HEK293 (cell line): Measurements from ENCODE around the gene PHAF1.

Source experiments
- CTCF ChIA-PET: fragments of 350-600 bp; formaldehyde crosslinking; extraction: SDS; loops from one replicate; lab custom pipeline; 2021; ENCODE audit warnings: antibody characterized with exemption; lab: Yijun Ruan, JAX
- POLR2A ChIA-PET: fragments of 300-600 bp; formaldehyde crosslinking; extraction: SDS; loops from one replicate; lab custom pipeline; 2020; ENCODE audit warnings: antibody characterized with exemption, inconsistent platforms; lab: Yijun Ruan, JAX
- H3K27ac ChIP-seq: fragments of 200-500 bp; sonication (Bioruptor generic); 2 replicates; pipeline ENCODE4 v1.5.1; 2014; ENCODE audit warnings: low read depth, low read length, control low read depth, inconsistent platforms; ENCODE audit errors: extremely low read depth
- H3K36me3 ChIP-seq, 2 experiments: fragments of 200-500 bp in 1 of 2; sonication (Bioruptor generic) in 1 of 2; 1 replicate in 1 of 2; 2 replicates in 1 of 2; pipeline ENCODE4 v1.5.1; 2014 to 2017; ENCODE audit warnings: inconsistent platforms in 2 of 2, low read length in 2 of 2; ENCODE audit not compliant: control insufficient read depth in 2 of 2, insufficient read depth in 1 of 2
- H3K4me1 ChIP-seq: fragments of 200-500 bp; sonication (Bioruptor generic); 2 replicates; pipeline ENCODE4 v1.5.1; 2014; ENCODE audit warnings: mild to moderate bottlenecking, low read length, inconsistent platforms; ENCODE audit not compliant: control insufficient read depth, insufficient read depth
- H3K4me3 ChIP-seq: 2 replicates; pipeline ENCODE4 v1.5.1; 2011; ENCODE audit warnings: low read depth, mild to moderate bottlenecking, control low read depth, low read length, moderate library complexity
- H3K9me3 ChIP-seq: fragments of 200-500 bp; sonication (Bioruptor generic); 2 replicates; pipeline ENCODE4 v1.5.1; 2014; ENCODE audit warnings: low read depth, low read length, inconsistent platforms; ENCODE audit not compliant: control insufficient read depth, insufficient read depth
- ELK4 ChIP-seq: IDR thresholded peaks from 2 replicates; pipeline ENCODE4 v1.6.1; 2011; ENCODE audit warnings: mild to moderate bottlenecking, low read depth, low read length, borderline replicate concordance
- GLIS1 ChIP-seq: fragments of 450-650 bp; formaldehyde crosslinking; IDR thresholded peaks from 2 replicates; pipeline ENCODE4 v1.5.1; 2016; ENCODE audit warnings: missing biosample characterization, missing genetic modification characterization
- MYNN ChIP-seq: fragments of 450-650 bp; formaldehyde crosslinking; IDR thresholded peaks from 2 replicates; pipeline ENCODE4 v1.5.1; 2016; ENCODE audit warnings: missing biosample characterization, missing genetic modification characterization, borderline replicate concordance
- MZF1 ChIP-seq: fragments of 450-650 bp; formaldehyde crosslinking; IDR thresholded peaks from 2 replicates; pipeline ENCODE4 v1.5.1; 2017; ENCODE audit warnings: missing biosample characterization, missing genetic modification characterization, borderline replicate concordance
- SCRT2 ChIP-seq: fragments of 450-650 bp; formaldehyde crosslinking; IDR thresholded peaks from 2 replicates; pipeline ENCODE4 v1.5.1; 2016; ENCODE audit warnings: missing biosample characterization, missing genetic modification characterization
- TCF7L2 ChIP-seq: IDR thresholded peaks from 2 replicates; pipeline ENCODE4 v1.6.1; 2011; ENCODE audit warnings: low read depth, mild to moderate bottlenecking, inconsistent platforms, low read length, moderate library complexity, borderline replicate concordance
- ZNF146 ChIP-seq: fragments of 450-650 bp; formaldehyde crosslinking; IDR thresholded peaks from 2 replicates; pipeline ENCODE4 v1.5.1; 2016; ENCODE audit warnings: missing biosample characterization, missing genetic modification characterization
- ZNF169 ChIP-seq: fragments of 450-650 bp; formaldehyde crosslinking; IDR thresholded peaks from 2 replicates; pipeline ENCODE4 v1.5.1; 2016; ENCODE audit warnings: missing biosample characterization, missing genetic modification characterization
- ZNF341 ChIP-seq: fragments of 450-650 bp; formaldehyde crosslinking; IDR thresholded peaks from 2 replicates; pipeline ENCODE4; 2016; ENCODE audit warnings: low read depth, missing biosample characterization, missing genetic modification characterization
- ZNF48 ChIP-seq: fragments of 450-650 bp; formaldehyde crosslinking; IDR thresholded peaks from 2 replicates; pipeline ENCODE4 v1.5.1; 2016; ENCODE audit warnings: missing biosample characterization, missing genetic modification characterization
- ZNF501 ChIP-seq: fragments of 450-650 bp; formaldehyde crosslinking; IDR thresholded peaks from 2 replicates; pipeline ENCODE4 v1.5.1; 2016; ENCODE audit warnings: missing biosample characterization, missing genetic modification characterization
- ZNF521 ChIP-seq: fragments of 450-650 bp; formaldehyde crosslinking; IDR thresholded peaks from 2 replicates; pipeline ENCODE4 v1.5.1; 2017; ENCODE audit warnings: missing biosample characterization, mild to moderate bottlenecking, missing genetic modification characterization
- ZNF596 ChIP-seq: fragments of 450-650 bp; IDR thresholded peaks from 2 replicates; pipeline ENCODE4 v1.5.0; 2018; ENCODE audit warnings: missing biosample characterization, mild to moderate bottlenecking, missing genetic modification characterization, moderate library complexity
- ZSCAN23 ChIP-seq: fragments of 450-650 bp; formaldehyde crosslinking; IDR thresholded peaks from 2 replicates; pipeline ENCODE4 v1.5.1; 2016; ENCODE audit warnings: missing biosample characterization, missing genetic modification characterization
- ZSCAN4 ChIP-seq: fragments of 450-650 bp; formaldehyde crosslinking; IDR thresholded peaks from 2 replicates; pipeline ENCODE4 v1.5.1; 2017; ENCODE audit warnings: missing biosample characterization, missing genetic modification characterization
- TF ChIP-seq, protein P1 (sequence below): fragments of 450-650 bp; formaldehyde crosslinking; IDR thresholded peaks from 2 replicates; pipeline ENCODE4 v1.5.0; 2017; ENCODE audit warnings: missing biosample characterization, missing genetic modification characterization, borderline replicate concordance

PHAF1 gene

DNA sequence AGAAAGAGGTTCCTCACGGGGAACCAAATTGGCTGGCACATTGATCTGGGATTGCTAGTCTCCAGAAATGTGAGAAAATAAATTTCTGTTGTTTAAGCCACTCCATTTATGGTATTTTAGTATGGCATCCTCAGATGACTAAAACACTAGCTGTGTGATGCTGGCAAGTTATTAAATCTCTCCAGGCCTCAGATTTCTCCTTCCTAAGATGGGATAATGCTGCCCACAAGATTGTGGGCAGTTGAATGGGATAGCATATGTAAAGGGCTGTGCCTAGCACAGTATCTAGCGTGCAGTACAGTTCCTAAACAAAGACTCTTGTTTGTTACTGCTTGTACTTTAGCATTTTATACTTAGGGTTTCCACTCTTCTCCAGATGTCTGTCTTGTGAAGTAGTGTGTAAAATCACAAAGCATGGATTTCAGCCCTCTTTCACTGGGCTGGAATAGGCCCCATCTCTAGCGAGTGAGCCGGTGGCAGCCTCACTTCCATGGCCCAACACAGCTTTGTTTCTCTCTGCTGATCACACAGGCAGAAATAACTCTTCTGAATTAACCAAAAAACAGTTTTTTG is 38.2 kb upstream of the PHAF1 start (continued):
- no peak for TF ChIP-seq MZF1 (tag by site-specific recombination)
- TF ChIP-seq ZNF501: no peak
- TF ChIP-seq SCRT2 (tag by site-specific recombination): no peak
- no peak for TF ChIP-seq ZNF596 (tag by site-specific recombination)

GRCh38 chr16:67075331-67075730 is 34.4 kb upstream of the PHAF1 start:
- Histone ChIP-seq H3K36me3 (peaks cover 28 to 47% of the 10 kb centered on the region in 2 experiments; a peak in 2 of 3 replicates), H3K9me3 (no peaks in the 10 kb centered on the region), H3K4me3 (no peak overlapping the region), H3K27ac (no peak overlapping the region), H3K4me1 (no peaks in the 10 kb centered on the region)
- TF ChIP-seq SCRT2 (tag by site-specific recombination) (no peak), ZNF48 (tag by site-specific recombination) (no peak)
- POLR2A ChIA-PET: interaction anchor here (0.5 to 0.6 kb wide), 2 partner anchors 40 to 61 kb away, joined by 4 to 5 read pairs; no protein-coding TSS in a partner anchor
- CTCF ChIA-PET: interaction anchor here (0.7 kb wide), 1 partner anchor 231 kb away, joined by 3 read pairs; no protein-coding TSS in a partner anchor

DNA sequence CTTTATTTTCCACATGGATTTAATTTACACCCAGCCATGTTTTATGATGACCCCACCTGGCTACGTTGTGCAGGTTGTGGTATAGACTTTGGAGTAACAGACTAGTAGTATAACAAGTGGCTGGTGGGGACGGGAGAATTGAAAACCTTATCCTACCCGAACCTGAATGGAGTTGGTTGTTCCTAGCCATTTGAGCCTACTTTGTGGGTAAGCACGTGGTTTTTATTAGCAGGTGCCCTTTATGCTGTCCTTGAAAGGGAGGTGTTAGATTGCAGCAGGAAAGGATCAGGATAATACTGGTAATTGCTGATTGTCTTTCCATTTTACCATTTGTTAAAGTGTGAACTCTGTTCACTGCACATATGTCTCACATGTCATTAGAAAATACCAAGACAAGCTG is 31.9 kb upstream of the PHAF1 start:
- H3K9me3 ChIP-seq: no peaks in the 10 kb centered on the region
- H3K4me3 ChIP-seq: no peak overlapping the region
- POLR2A ChIA-PET: no interaction called here
- H3K4me1 ChIP-seq: no peaks in the 10 kb centered on the region
- no peak for TF ChIP-seq ZNF169 (tag by site-specific recombination)
- TF ChIP-seq MYNN: no peak
- no peak for TF ChIP-seq ZNF341 (tag by site-specific recombination)
- no peak for TF ChIP-seq ELK4
- no peak for TF ChIP-seq ZNF521
- no peak for TF ChIP-seq ZSCAN4
- no peak for TF ChIP-seq TCF7L2
- TF ChIP-seq ZSCAN23 (tag by site-specific recombination): no peak
- TF ChIP-seq, protein P1, sequence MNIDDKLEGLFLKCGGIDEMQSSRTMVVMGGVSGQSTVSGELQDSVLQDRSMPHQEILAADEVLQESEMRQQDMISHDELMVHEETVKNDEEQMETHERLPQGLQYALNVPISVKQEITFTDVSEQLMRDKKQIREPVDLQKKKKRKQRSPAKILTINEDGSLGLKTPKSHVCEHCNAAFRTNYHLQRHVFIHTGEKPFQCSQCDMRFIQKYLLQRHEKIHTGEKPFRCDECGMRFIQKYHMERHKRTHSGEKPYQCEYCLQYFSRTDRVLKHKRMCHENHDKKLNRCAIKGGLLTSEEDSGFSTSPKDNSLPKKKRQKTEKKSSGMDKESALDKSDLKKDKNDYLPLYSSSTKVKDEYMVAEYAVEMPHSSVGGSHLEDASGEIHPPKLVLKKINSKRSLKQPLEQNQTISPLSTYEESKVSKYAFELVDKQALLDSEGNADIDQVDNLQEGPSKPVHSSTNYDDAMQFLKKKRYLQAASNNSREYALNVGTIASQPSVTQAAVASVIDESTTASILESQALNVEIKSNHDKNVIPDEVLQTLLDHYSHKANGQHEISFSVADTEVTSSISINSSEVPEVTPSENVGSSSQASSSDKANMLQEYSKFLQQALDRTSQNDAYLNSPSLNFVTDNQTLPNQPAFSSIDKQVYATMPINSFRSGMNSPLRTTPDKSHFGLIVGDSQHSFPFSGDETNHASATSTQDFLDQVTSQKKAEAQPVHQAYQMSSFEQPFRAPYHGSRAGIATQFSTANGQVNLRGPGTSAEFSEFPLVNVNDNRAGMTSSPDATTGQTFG (tag by site-specific recombination): no peak
- no peak for TF ChIP-seq GLIS1
- peaks cover 16 to 33% of the 10 kb centered on the region in 2 experiments for H3K36me3 ChIP-seq
- H3K27ac ChIP-seq: no peak overlapping the region
- CTCF ChIA-PET: no interaction called here

GRCh38 chr16:67082100-67082499 is 27.6 kb upstream of the PHAF1 start:
- H3K27ac ChIP-seq: no peak overlapping the region
- no peak overlapping the region for H3K4me3 ChIP-seq
- ChIA-PET CTCF (interaction anchor here (0.9 to 2.4 kb wide), 2 partner anchors 19 to 64 kb away, joined by 3 to 9 read pairs; no protein-coding TSS in a partner anchor), POLR2A (interaction anchor here (0.6 to 0.7 kb wide), 2 partner anchors 144 to 357 kb away, joined by 3 to 5 read pairs; no protein-coding TSS in a partner anchor)
- no peaks in the 10 kb centered on the region for H3K9me3 ChIP-seq
- H3K4me1 ChIP-seq: no peaks in the 10 kb centered on the region
- no peak for TF ChIP-seq ZNF146 (tag by site-specific recombination)
- H3K36me3 ChIP-seq: peaks cover 10 to 17% of the 10 kb centered on the region in 2 experiments
